Measurements from ENCODE around the gene TGFBRAP1. TPM values are rescaled to one million over a fixed set of nuclear protein-coding genes. Genes with fewer than 3 reads are reported as not detected.
A peak's percentile ranks its signal among the peaks of the same experiment; 100 is the strongest.

TGFBRAP1 gene
- total RNA-seq, 6 donors from 2014 or later, result 18.6 to 25.7 (median 20.8) TPM

DNA sequence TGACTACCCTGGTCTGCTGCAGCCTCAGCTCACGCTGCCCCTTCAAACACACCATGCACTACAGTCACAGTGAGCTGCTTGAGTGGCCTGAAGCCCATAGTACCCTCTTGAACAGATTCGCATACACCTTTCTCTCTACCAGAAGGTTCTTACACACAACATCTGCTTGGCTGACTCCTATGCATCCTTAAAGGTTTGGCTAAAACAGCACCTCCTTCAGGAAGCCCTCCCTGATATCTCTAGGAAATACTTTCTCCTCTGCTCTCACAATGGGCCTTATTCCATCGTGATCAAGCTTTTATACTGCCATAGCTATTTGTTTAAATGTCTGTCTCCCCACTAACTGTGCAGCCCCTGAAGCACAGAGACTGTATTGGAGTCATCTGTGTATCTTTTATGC is 31.5 kb downstream of the TGFBRAP1 start:
- 84 to 97% methylated on average over 3 of the region's 3 CpGs for WGBS, 2 donors
- no peak for DNase-seq
- no peak overlapping the region for H3K27ac ChIP-seq
- no peak for TF ChIP-seq POLR2A (IDR thresholded peaks at IDR 0.05)
- no peak for TF ChIP-seq POLR2AphosphoS5 (IDR thresholded peaks at IDR 0.05)
- TF ChIP-seq CTCF (IDR thresholded peaks at IDR 0.05), result no peak
- no peak for TF ChIP-seq EP300 (IDR thresholded peaks at IDR 0.05)
- H3K4me3 ChIP-seq, result no peak overlapping the region
- H3K27me3 ChIP-seq, result no peaks in the 10 kb centered on the region
- peaks cover 8 to 48% (median 24%) of the 10 kb centered on the region in 4 donors for H3K36me3 ChIP-seq
- no peaks in the 10 kb centered on the region for H3K4me1 ChIP-seq
- no peaks in the 10 kb centered on the region for H3K9me3 ChIP-seq
- no peak for ATAC-seq (ENCODE audit: low FRiP score in 2 of 2)

DNA sequence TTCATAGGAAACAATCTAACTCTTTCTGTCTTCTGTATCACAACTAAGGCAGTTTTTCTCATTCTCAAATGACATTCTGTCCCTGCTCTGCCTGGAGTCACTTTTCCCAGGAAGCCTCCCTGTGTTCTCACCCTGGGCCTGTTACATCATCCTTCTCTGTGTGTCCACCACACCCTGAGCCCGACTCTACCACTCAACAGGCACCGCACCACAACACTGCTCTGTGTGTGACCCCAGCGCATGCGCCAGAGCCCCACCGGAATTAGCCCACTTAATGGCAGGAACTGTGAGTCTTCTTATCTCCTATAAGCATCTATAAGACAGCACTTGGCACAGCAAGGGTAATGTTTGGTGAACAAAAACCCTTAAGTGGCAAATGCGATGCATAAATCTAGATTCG is 32.3 kb downstream of the TGFBRAP1 start:
- TF ChIP-seq POLR2AphosphoS5 (IDR thresholded peaks at IDR 0.05) (no peak), CTCF (IDR thresholded peaks at IDR 0.05) (no peak), POLR2A (IDR thresholded peaks at IDR 0.05) (no peak), EP300 (IDR thresholded peaks at IDR 0.05) (no peak)
- H3K27ac ChIP-seq, result no peak overlapping the region
- no peaks in the 10 kb centered on the region for H3K27me3 ChIP-seq
- H3K4me3 ChIP-seq, result no peak overlapping the region
- ATAC-seq (ENCODE audit: low FRiP score in 2 of 2) (peak in 1 of 2 donors; percentile 34), DNase-seq (no peak)
- WGBS, 2 donors, result 67 to 79% methylated on average over 7 of the region's 7 CpGs
- H3K4me1 ChIP-seq, result no peaks in the 10 kb centered on the region
- H3K9me3 ChIP-seq, result no peaks in the 10 kb centered on the region
- peaks cover 8 to 56% (median 24%) of the 10 kb centered on the region in 4 donors for H3K36me3 ChIP-seq

DNA sequence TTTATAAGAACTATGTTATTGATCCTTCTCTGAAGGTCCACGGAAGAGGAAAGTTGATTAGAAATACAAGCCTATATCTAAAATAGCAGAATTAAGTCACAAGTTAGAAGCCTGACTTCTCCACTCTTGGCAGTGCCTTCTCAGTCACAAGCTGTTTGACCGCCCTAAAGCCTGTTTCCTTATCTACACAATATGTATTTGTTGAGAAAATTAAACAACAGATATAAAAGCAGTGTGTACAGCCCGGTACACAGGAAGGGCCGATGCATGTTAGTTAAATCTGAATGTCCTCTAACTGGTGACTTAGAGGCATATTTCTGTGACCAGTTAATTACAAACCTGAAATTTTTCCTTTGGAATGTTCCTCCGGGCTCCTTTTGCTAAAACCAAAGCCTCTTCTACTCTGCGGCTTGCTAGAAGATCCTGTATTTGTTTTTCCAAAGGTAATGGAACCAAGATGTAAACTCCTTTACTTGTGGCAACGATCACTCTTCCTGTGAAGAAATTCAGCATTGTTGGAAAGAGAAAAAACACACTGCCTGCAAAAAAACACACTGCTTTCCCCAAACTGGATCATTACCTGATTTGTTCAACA is 33.4 kb downstream of the TGFBRAP1 start:
- Histone ChIP-seq H3K4me1 (no peaks in the 10 kb centered on the region), H3K27me3 (no peaks in the 10 kb centered on the region), H3K27ac (no peak overlapping the region), H3K4me3 (no peak overlapping the region), H3K36me3 (peaks cover 8 to 67% (median 27%) of the 10 kb centered on the region in 4 donors), H3K9me3 (no peaks in the 10 kb centered on the region)
- no peak for ATAC-seq (ENCODE audit: low FRiP score in 2 of 2)
- TF ChIP-seq POLR2AphosphoS5 (IDR thresholded peaks at IDR 0.05) (no peak), CTCF (IDR thresholded peaks at IDR 0.05) (no peak), EP300 (IDR thresholded peaks at IDR 0.05) (no peak), POLR2A (IDR thresholded peaks at IDR 0.05) (no peak)
- 64 to 67% methylated on average over 7 of the region's 7 CpGs for WGBS, 2 donors
- DNase-seq, result no peak

GRCh38 chr2:105294844-105295481 is 34.6 kb downstream of the TGFBRAP1 start:
- H3K36me3 ChIP-seq, result peaks cover 12 to 78% (median 32%) of the 10 kb centered on the region in 4 donors
- peak in 1 of 2 donors; percentile 58 for ATAC-seq (ENCODE audit: low FRiP score in 2 of 2)

More at GRCh38 chr2:105294844-105295481, 34.6 kb downstream of the TGFBRAP1 start:
- H3K4me1 ChIP-seq, result no peaks in the 10 kb centered on the region
- no peaks in the 10 kb centered on the region for H3K9me3 ChIP-seq
- no peaks in the 10 kb centered on the region for H3K27me3 ChIP-seq
- no peak for DNase-seq
- TF ChIP-seq CTCF (IDR thresholded peaks at IDR 0.05) (peak in 3 of 6 experiments; percentile 11 to 27 (median 22)), EP300 (IDR thresholded peaks at IDR 0.05) (no peak)
- H3K4me3 ChIP-seq, result no peak overlapping the region
- 42 to 44% methylated on average over 5 of the region's 5 CpGs for WGBS, 2 donors
- H3K27ac ChIP-seq, result no peak overlapping the region
